Tibial artery (tissue), 4 donors: Measurements from ENCODE around the gene CDKL4.

Experiments
- DNase-seq, 2 donors: peaks; one replicate each; pipeline ENCODE4 v3.0.0-alpha.2; 2019
- H3K27ac ChIP-seq, 2 donors: fragments of 200-600 bp; sonication (generic) in 1 of 2; 1 replicate in 1 of 2; 2 replicates in 1 of 2; pipeline ENCODE4 v1.5.1; 2018 to 2019; ENCODE audit warnings: mild to moderate bottlenecking in 1 of 2
- H3K27me3 ChIP-seq, 2 donors: fragments of 200-600 bp; sonication (generic) in 1 of 2; one replicate each; pipeline versions ENCODE4 v1.5.1 to v1.6.0; 2016 to 2019
- H3K36me3 ChIP-seq, 3 donors: fragments of 200-600 bp; sonication (generic) in 2 of 3; one replicate each; pipeline ENCODE4 v1.5.1; 2016 to 2019; ENCODE audit warnings: mild to moderate bottlenecking in 2 of 3
- H3K4me1 ChIP-seq, 4 donors: fragments of 200-600 bp; sonication (generic) in 2 of 4; 1 replicate in 3 of 4; 2 replicates in 1 of 4; pipeline ENCODE4 v1.5.1; 2016 to 2019
- H3K4me3 ChIP-seq, 2 donors: fragments of 200-600 bp; sonication (generic) in 1 of 2; 1 replicate in 1 of 2; 2 replicates in 1 of 2; pipeline ENCODE4 v1.5.1; 2018 to 2019; ENCODE audit warnings: mild to moderate bottlenecking in 2 of 2
- H3K9me3 ChIP-seq, 3 donors: fragments of 200-600 bp; sonication (generic) in 1 of 3; one replicate each; pipeline ENCODE4 v1.5.1; 2016 to 2019
- CTCF ChIP-seq, 2 experiments: fragments of 200-600 bp in 1 of 2; fragments of 450-650 bp in 1 of 2; IDR thresholded peaks; one replicate each; pipeline ENCODE4 v1.5.1; 2017 to 2019; ENCODE audit warnings: antibody characterized with exemption in 2 of 2, mild to moderate bottlenecking in 1 of 2, moderate library complexity in 1 of 2
- intact Hi-C: fragments of 100-400 bp; cut with DNase I; formaldehyde crosslinking; loops from one replicate; pipeline ENCODE4 v1.15.0; 2023; ENCODE audit warnings: low total_unique reads

The CDKL4 gene

GRCh38 chr2:39133215-39133851, 110.4 kb downstream of the CDKL4 start:
- TF ChIP-seq CTCF (IDR thresholded peaks at IDR 0.05) = no peak
- Histone ChIP-seq H3K27me3 (no peaks in the 10 kb centered on the region), H3K9me3 (no peaks in the 10 kb centered on the region), H3K27ac (no peak overlapping the region), H3K4me1 (peaks cover 0 to 7% (median under 1%) of the 10 kb centered on the region in 4 donors), H3K36me3 (no peaks in the 10 kb centered on the region), H3K4me3 (no peak overlapping the region)
- intact Hi-C loops = no loop called here
- DNase-seq = no peak

GRCh38 chr2:39128919-39129391, 114.8 kb downstream of the CDKL4 start:
- Histone ChIP-seq H3K9me3 (no peaks in the 10 kb centered on the region), H3K27ac (peak overlapping the region in 1 of 2 donors; percentile 72), H3K36me3 (no peaks in the 10 kb centered on the region), H3K4me3 (no peak overlapping the region), H3K27me3 (no peaks in the 10 kb centered on the region), H3K4me1 (peaks cover 0 to 37% (median 11%) of the 10 kb centered on the region in 4 donors)
- no peak for DNase-seq
- intact Hi-C loops = loop anchor here (10.0 kb wide), 1 partner anchor 646 kb away; the partner anchor contains the start of gene THUMPD2
- no peak for TF ChIP-seq CTCF (IDR thresholded peaks at IDR 0.05)

- no peak for DNase-seq
- Histone ChIP-seq H3K4me3 (no peak overlapping the region), H3K9me3 (no peaks in the 10 kb centered on the region), H3K4me1 (peaks cover 0 to 46% (median 16%) of the 10 kb centered on the region in 4 donors), H3K27ac (peak overlapping the region; percentile 54 to 72), H3K27me3 (no peaks in the 10 kb centered on the region), H3K36me3 (no peaks in the 10 kb centered on the region)
- TF ChIP-seq CTCF (IDR thresholded peaks at IDR 0.05) = no peak
- intact Hi-C loops = loop anchor here (10.0 kb wide), 1 partner anchor 647 kb away; the partner anchor contains the start of gene THUMPD2
Observed at GRCh38 chr2:39127973-39128372, 115.8 kb downstream of the CDKL4 start.
